Endothelial cell of umbilical vein (primary cell): ENCODE data around the gene ZDHHC3. TPM values are rescaled to one million over a fixed set of nuclear protein-coding genes. Genes with fewer than 3 reads are reported as not detected.

Experiments used
- BruUV-seq: library from RNA; stranded (reverse); fragments of 400-500 nt; replicated peaks from 2 replicates; lab custom pipeline; 2021; lab: Mats Ljungman, UMichigan
- CTCF ChIA-PET: fragments of 300-600, 350-600 bp; sonication (Branson Sonifier 250); formaldehyde crosslinking; loops from one replicate; lab custom pipeline; 2021; ENCODE audit warnings: antibody characterized with exemption, inconsistent platforms; lab: Charles Lee
- POLR2A ChIA-PET: fragments of 300-600, 350-600 bp; sonication (Branson Sonifier 250); formaldehyde crosslinking; loops from one replicate; lab custom pipeline; 2021; ENCODE audit warnings: antibody characterized with exemption, inconsistent platforms; lab: Charles Lee
- DNase-seq: peaks from one replicate; pipeline ENCODE4 v3.0.0-alpha.2; 2011; ENCODE audit warnings: low read depth, low spot score
- FAIRE-seq: peaks from 2 replicates; lab custom pipeline; 2011; peaks lifted over from hg19 to GRCh38; lab: Jason Lieb, UNC
- H2AFZ ChIP-seq: 2 replicates; pipeline ENCODE4 v1.6.0; 2012; ENCODE audit warnings: low read depth, low read length, control low read depth, inconsistent platforms
- H3K27ac ChIP-seq: 2 replicates; pipeline ENCODE4 v1.5.1; 2011; ENCODE audit warnings: low read depth, mild to moderate bottlenecking, control low read depth, low read length, moderate library complexity; ENCODE audit not compliant: insufficient read depth
- H3K27me3 ChIP-seq, 2 experiments: 2 replicates each; pipeline versions ENCODE4 v1.6.0 to v1.6.1; 2011; ENCODE audit warnings: low read length in 2 of 2, mixed read lengths in 1 of 2; ENCODE audit not compliant: control insufficient read depth in 2 of 2, insufficient read depth in 2 of 2
- H3K36me3 ChIP-seq, 2 experiments: 2 replicates in 1 of 2; 3 replicates in 1 of 2; pipeline ENCODE4 v1.5.1; 2011; ENCODE audit warnings: low read length in 2 of 2, mild to moderate bottlenecking in 1 of 2, moderate library complexity in 1 of 2; ENCODE audit not compliant: control insufficient read depth in 2 of 2, insufficient read depth in 2 of 2; ENCODE audit errors: extremely low read depth in 1 of 2
- H3K4me1 ChIP-seq: 3 replicates; pipeline ENCODE4 v1.5.1; 2011; ENCODE audit warnings: mild to moderate bottlenecking, low read length; ENCODE audit not compliant: control insufficient read depth, insufficient read depth; ENCODE audit errors: extremely low read depth
- H3K4me2 ChIP-seq: 2 replicates; pipeline ENCODE4 v1.6.1; 2011; ENCODE audit warnings: low read length, control low read depth, mixed read lengths; ENCODE audit not compliant: insufficient read depth
- H3K4me3 ChIP-seq, 3 experiments: fragments of 200-600 bp in 1 of 3; sonication (generic), shearing (Covaris generic) in 1 of 3; replicated peaks in 1 of 3; 2 replicates each; pipeline ENCODE4 v1.5.1; 2011 to 2016; ENCODE audit warnings: control low read depth in 3 of 3, low read length in 3 of 3, mild to moderate bottlenecking in 2 of 3, inconsistent platforms in 1 of 3, low read depth in 1 of 3, moderate library complexity in 1 of 3; ENCODE audit not compliant: insufficient read depth in 1 of 3
- H3K79me2 ChIP-seq: 2 replicates; pipeline ENCODE4 v1.6.0; 2012; ENCODE audit warnings: low read length, inconsistent platforms; ENCODE audit not compliant: control insufficient read depth, insufficient read depth
- H3K9ac ChIP-seq: replicated peaks from 2 replicates; pipeline ENCODE3; 2011; ENCODE audit warnings: low read length, control low read depth; ENCODE audit not compliant: insufficient read depth; ENCODE audit errors: extremely low read depth
- H3K9me1 ChIP-seq: replicated peaks from 3 replicates; pipeline ENCODE4 v1.6.0; 2011; ENCODE audit warnings: mild to moderate bottlenecking, low read length; ENCODE audit not compliant: control insufficient read depth, insufficient read depth; ENCODE audit errors: extremely low read depth
- H3K9me3 ChIP-seq: replicated peaks from 2 replicates; pipeline ENCODE4 v1.5.1; 2012; ENCODE audit warnings: low read length, inconsistent platforms; ENCODE audit not compliant: control insufficient read depth, insufficient read depth
- H4K20me1 ChIP-seq: replicated peaks from 2 replicates; pipeline ENCODE3; 2011; ENCODE audit warnings: mild to moderate bottlenecking, low read length; ENCODE audit not compliant: control insufficient read depth, insufficient read depth; ENCODE audit errors: extremely low read depth
- EZH2 ChIP-seq: IDR thresholded peaks from 2 replicates; pipeline ENCODE4 v1.6.1; 2012; ENCODE audit warnings: borderline replicate concordance, low read depth, mild to moderate bottlenecking, moderate library complexity, low read length, inconsistent platforms; ENCODE audit not compliant: severe bottlenecking
- FOS ChIP-seq: IDR thresholded peaks from 2 replicates; pipeline ENCODE4 v1.6.1; 2011; ENCODE audit warnings: mild to moderate bottlenecking, low read length, moderate library complexity, borderline replicate concordance; ENCODE audit not compliant: insufficient read depth
- GATA2 ChIP-seq: IDR thresholded peaks from 2 replicates; pipeline ENCODE4 v1.7.0; 2011; ENCODE audit warnings: low read depth, mild to moderate bottlenecking, moderate library complexity, mixed read lengths, low read length; ENCODE audit not compliant: insufficient read length, insufficient read depth
- JUN ChIP-seq: IDR thresholded peaks from 2 replicates; pipeline ENCODE4 v1.6.1; 2011; ENCODE audit warnings: borderline replicate concordance, low read depth; ENCODE audit not compliant: insufficient read length, insufficient read depth
- MYC ChIP-seq: IDR thresholded peaks from one replicate; pipeline ENCODE4 v1.6.1; 2011; ENCODE audit warnings: mild to moderate bottlenecking, low read depth, low read length
- POLR2A ChIP-seq: IDR thresholded peaks from 2 replicates; pipeline ENCODE4 v1.6.1; 2012; ENCODE audit warnings: low read depth, mild to moderate bottlenecking, control low read depth, low read length
- POLR2AphosphoS5 ChIP-seq: IDR thresholded peaks from 2 replicates; pipeline ENCODE4 v1.6.1; 2012; ENCODE audit warnings: low read depth, mild to moderate bottlenecking, control low read depth, low read length, moderate library complexity; ENCODE audit not compliant: insufficient read depth
- dilution Hi-C: fragments of 300-500 bp; cut with MboI; formaldehyde crosslinking; loops from one replicate; pipeline ENCODE4 v1.15.0; 2019; ENCODE audit warnings: low sequenced_read_pairs; ENCODE audit not compliant: extremely low pct_ligation_motif_present
- intact Hi-C: fragments of 100-400 bp; cut with micrococcal nuclease; formaldehyde crosslinking; loops from one replicate; pipeline ENCODE4 v1.10.0; 2022
- polyA plus RNA-seq, 4 experiments: library from polyadenylated mRNA; depleted of rRNA in 3 of 4; stranded (reverse) in 3 of 4; unstranded in 1 of 4; fragments of >200 nt; gene quantifications; 2 replicates each; pipeline versions ENCODE4 v1.2.1 to v1.2.3, GENCODE V29; 2011 to 2012; ENCODE audit warnings: missing spikeins in 1 of 4
- total RNA-seq: library from RNA; stranded (reverse); gene quantifications from 2 replicates; pipeline ENCODE4 v1.2.3, GENCODE V29; 2021
- TF ChIP-seq, protein P1 (sequence below): IDR thresholded peaks from 2 replicates; pipeline ENCODE4 v1.6.1; 2011; ENCODE audit not compliant: insufficient read depth, insufficient read length
- TF ChIP-seq, protein P2 (sequence below), 2 donors: IDR thresholded peaks; 1 replicate in 1 of 2; 2 replicates in 1 of 2; pipeline ENCODE4 v1.5.1; 2011; ENCODE audit warnings: low read length in 2 of 2, mild to moderate bottlenecking in 2 of 2, moderate library complexity in 2 of 2, control low read depth in 1 of 2, inconsistent platforms in 1 of 2, low read depth in 1 of 2; ENCODE audit not compliant: insufficient read depth in 1 of 2; ENCODE audit errors: extremely low read depth in 1 of 2

The ZDHHC3 gene
- total and polyA plus RNA-seq, 2 donors (not counting 3 experiments of a cell fraction or from before 2014, with no cell fraction given): 62.4 to 97.1 TPM

DNA sequence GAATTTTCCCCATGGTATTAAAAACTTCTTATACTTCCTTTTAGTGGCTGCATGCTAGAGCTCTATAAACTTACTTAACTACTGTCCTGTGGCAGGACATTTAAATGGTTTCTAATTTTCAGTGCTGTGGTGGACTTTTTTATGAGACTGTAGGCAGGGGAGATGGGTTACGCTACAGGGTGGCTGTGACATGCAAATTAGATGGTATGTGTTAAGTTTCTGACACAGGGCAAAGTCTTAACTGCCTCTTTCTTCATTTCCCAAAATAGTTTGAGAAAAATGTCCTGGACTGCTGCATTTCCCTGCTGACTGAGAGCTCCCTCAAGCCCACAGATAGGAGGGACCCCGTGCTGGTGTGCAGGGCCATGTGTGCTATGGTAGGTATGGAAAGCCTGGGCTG, 79.5 kb downstream of the ZDHHC3 start:
- ChIA-PET CTCF (interaction anchor here (0.9 to 1.2 kb wide), 2 partner anchors 11 to 17 kb away, joined by 3 to 4 read pairs; no protein-coding TSS in a partner anchor), POLR2A (no interaction called here)
- H3K27me3 ChIP-seq: no peaks in the 10 kb centered on the region
- no peak for FAIRE-seq
- dilution Hi-C loops (no loop called here), intact Hi-C loops (no loop called here)
- H2AFZ ChIP-seq: no peak overlapping the region
- no peaks in the 10 kb centered on the region for H3K79me2 ChIP-seq
- H3K36me3 ChIP-seq: no peaks in the 10 kb centered on the region
- H3K4me3 ChIP-seq: no peak overlapping the region
- no peaks in the 10 kb centered on the region for H3K9me3 ChIP-seq
- no TSS peak for BruUV-seq
- H3K4me2 ChIP-seq: no peak overlapping the region
- H3K27ac ChIP-seq: no peak overlapping the region
- no peak for DNase-seq
- TF ChIP-seq MYC: no peak
- TF ChIP-seq GATA2: no peak
- TF ChIP-seq, protein P1, sequence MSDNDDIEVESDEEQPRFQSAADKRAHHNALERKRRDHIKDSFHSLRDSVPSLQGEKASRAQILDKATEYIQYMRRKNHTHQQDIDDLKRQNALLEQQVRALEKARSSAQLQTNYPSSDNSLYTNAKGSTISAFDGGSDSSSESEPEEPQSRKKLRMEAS: no peak
- TF ChIP-seq, protein P2, sequence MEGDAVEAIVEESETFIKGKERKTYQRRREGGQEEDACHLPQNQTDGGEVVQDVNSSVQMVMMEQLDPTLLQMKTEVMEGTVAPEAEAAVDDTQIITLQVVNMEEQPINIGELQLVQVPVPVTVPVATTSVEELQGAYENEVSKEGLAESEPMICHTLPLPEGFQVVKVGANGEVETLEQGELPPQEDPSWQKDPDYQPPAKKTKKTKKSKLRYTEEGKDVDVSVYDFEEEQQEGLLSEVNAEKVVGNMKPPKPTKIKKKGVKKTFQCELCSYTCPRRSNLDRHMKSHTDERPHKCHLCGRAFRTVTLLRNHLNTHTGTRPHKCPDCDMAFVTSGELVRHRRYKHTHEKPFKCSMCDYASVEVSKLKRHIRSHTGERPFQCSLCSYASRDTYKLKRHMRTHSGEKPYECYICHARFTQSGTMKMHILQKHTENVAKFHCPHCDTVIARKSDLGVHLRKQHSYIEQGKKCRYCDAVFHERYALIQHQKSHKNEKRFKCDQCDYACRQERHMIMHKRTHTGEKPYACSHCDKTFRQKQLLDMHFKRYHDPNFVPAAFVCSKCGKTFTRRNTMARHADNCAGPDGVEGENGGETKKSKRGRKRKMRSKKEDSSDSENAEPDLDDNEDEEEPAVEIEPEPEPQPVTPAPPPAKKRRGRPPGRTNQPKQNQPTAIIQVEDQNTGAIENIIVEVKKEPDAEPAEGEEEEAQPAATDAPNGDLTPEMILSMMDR (IDR thresholded peaks at IDR 0.05; ENCODE audit: extremely low read depth in 1 of 2, insufficient read depth in 1 of 2, low read depth in 1 of 2, low read length in 2 of 2): no peak
- TF ChIP-seq FOS: no peak
- no peak for TF ChIP-seq EZH2
- TF ChIP-seq POLR2A: no peak
- no peak for TF ChIP-seq JUN
- no peak for TF ChIP-seq POLR2AphosphoS5
- no peaks in the 10 kb centered on the region for H4K20me1 ChIP-seq
- no peak overlapping the region for H3K9ac ChIP-seq
- no peaks in the 10 kb centered on the region for H3K9me1 ChIP-seq
- H3K4me1 ChIP-seq: no peaks in the 10 kb centered on the region
